Type B pancreatic cell (in vitro differentiated cells): ENCODE data around the gene TOP3B. TPM values are rescaled to one million over a fixed set of nuclear protein-coding genes. Genes with fewer than 3 reads are reported as not detected.

Experiments used
- DNase-seq: peaks from one replicate; pipeline ENCODE4 v3.0.0; 2021; ENCODE audit warnings: mixed read lengths; ENCODE audit not compliant: unreplicated experiment; ENCODE audit errors: extremely low spot score
- H3K27ac Mint-ChIP-seq: 2 replicates; pipeline ENCODE4 v1.8.0; 2021; ENCODE audit warnings: mild to moderate bottlenecking, mixed read lengths
- H3K27me3 Mint-ChIP-seq: 2 replicates; pipeline ENCODE4 v1.8.0; 2021; ENCODE audit warnings: mixed read lengths
- H3K36me3 Mint-ChIP-seq: 2 replicates; pipeline ENCODE4 v1.8.0; 2021; ENCODE audit warnings: mixed read lengths
- H3K4me1 Mint-ChIP-seq: one replicate; pipeline ENCODE4 v1.8.0; 2021; ENCODE audit warnings: mixed read lengths; ENCODE audit not compliant: unreplicated experiment
- H3K4me3 Mint-ChIP-seq: 2 replicates; pipeline ENCODE4 v1.8.0; 2021; ENCODE audit warnings: mild to moderate bottlenecking, mixed read lengths
- H3K9me3 Mint-ChIP-seq: 2 replicates; pipeline ENCODE4 v1.8.0; 2021; ENCODE audit warnings: mixed read lengths
- CTCF ChIP-seq: fragments of 200-600 bp; sonication (generic); conservative IDR thresholded peaks from 2 replicates; pipeline ENCODE4 v1.5.0; 2021; ENCODE audit warnings: antibody characterized with exemption, mild to moderate bottlenecking
- total RNA-seq: library from RNA; stranded (reverse); gene quantifications from 2 replicates; pipeline ENCODE4 v1.2.1, GENCODE V29; 2021; ENCODE audit warnings: low replicate concordance

TOP3B gene
- total RNA-seq, 1 donor from 2014 or later: 66.3 TPM

GRCh38 chr22:21928048-21928447, 54.5 kb downstream of the TOP3B start:
- no peak for TF ChIP-seq CTCF
- no peaks in the 10 kb centered on the region for H3K9me3 Mint-ChIP-seq
- H3K4me3 Mint-ChIP-seq: no peak overlapping the region
- H3K27ac Mint-ChIP-seq: no peak overlapping the region
- no peak for DNase-seq
- peaks cover 4% of the 10 kb centered on the region for H3K36me3 Mint-ChIP-seq
- peaks cover 11% of the 10 kb centered on the region for H3K4me1 Mint-ChIP-seq
- no peaks in the 10 kb centered on the region for H3K27me3 Mint-ChIP-seq

GRCh38 chr22:21927174-21927823, 55.3 kb downstream of the TOP3B start:
- no peak overlapping the region for H3K27ac Mint-ChIP-seq
- peaks cover 4% of the 10 kb centered on the region for H3K36me3 Mint-ChIP-seq

GRCh38 chr22:21926728-21927127, 55.9 kb downstream of the TOP3B start:
- Mint-ChIP-seq H3K9me3 (no peaks in the 10 kb centered on the region), H3K4me3 (no peak overlapping the region), H3K4me1 (peaks cover 11% of the 10 kb centered on the region), H3K27ac (no peak overlapping the region), H3K27me3 (no peaks in the 10 kb centered on the region), H3K36me3 (peaks cover 4% of the 10 kb centered on the region)
- peak; percentile 62 for DNase-seq
- TF ChIP-seq CTCF: no peak

More at GRCh38 chr22:21927174-21927823, 55.3 kb downstream of the TOP3B start:
- Mint-ChIP-seq H3K4me3 (no peak overlapping the region), H3K27me3 (no peaks in the 10 kb centered on the region), H3K4me1 (peaks cover 11% of the 10 kb centered on the region), H3K9me3 (no peaks in the 10 kb centered on the region)
- peak; percentile 62 for DNase-seq
- no peak for TF ChIP-seq CTCF

- H3K27ac Mint-ChIP-seq: no peak overlapping the region
- H3K4me1 Mint-ChIP-seq: peaks cover 4% of the 10 kb centered on the region
- TF ChIP-seq CTCF: no peak
- no peak overlapping the region for H3K4me3 Mint-ChIP-seq
- H3K9me3 Mint-ChIP-seq: no peaks in the 10 kb centered on the region
- DNase-seq: peak; percentile 62
- H3K27me3 Mint-ChIP-seq: no peaks in the 10 kb centered on the region
- no peaks in the 10 kb centered on the region for H3K36me3 Mint-ChIP-seq
These were observed 59.4 kb downstream of the TOP3B start for GRCh38 chr22:21923163-21923561.

GRCh38 chr22:21922370-21923162, 60.0 kb downstream of the TOP3B start:
- H3K4me3 Mint-ChIP-seq: no peak overlapping the region
- no peak overlapping the region for H3K27ac Mint-ChIP-seq
- H3K36me3 Mint-ChIP-seq: no peaks in the 10 kb centered on the region
- no peak for TF ChIP-seq CTCF
- H3K9me3 Mint-ChIP-seq: no peaks in the 10 kb centered on the region
- no peaks in the 10 kb centered on the region for H3K27me3 Mint-ChIP-seq
- peak; percentile 62 for DNase-seq
- peaks cover 4% of the 10 kb centered on the region for H3K4me1 Mint-ChIP-seq
